ENCODE data around the gene FXYD6. TPM values are rescaled to one million over a fixed set of nuclear protein-coding genes. Genes with fewer than 3 reads are reported as not detected.

The FXYD6 gene
- total RNA-seq, 1 donor from 2014 or later = 45.8 TPM

DNA sequence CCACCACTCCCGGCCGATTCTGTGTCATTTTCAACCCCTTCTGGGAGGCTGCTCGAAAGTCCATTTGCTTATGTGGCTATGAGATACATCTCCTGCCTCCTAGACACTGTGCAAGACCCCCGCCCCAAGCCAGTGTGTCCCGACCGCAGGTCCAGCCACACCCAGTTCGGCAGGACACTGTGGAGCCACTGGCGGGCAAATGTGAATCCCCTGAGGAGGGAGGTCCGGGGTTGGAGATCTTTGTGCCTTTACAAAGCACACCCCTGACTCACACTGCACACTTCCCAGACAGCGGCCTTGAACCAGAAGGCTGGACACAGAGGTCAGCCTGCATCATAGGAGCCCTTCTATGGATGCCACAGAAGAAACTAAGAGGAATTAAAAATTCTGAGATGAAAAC is 17.4 kb downstream of the FXYD6 start:
- Histone ChIP-seq H3K27me3 (ENCODE audit: control insufficient read depth, insufficient read depth, low read length) (no peaks in the 10 kb centered on the region), H3K36me3 (ENCODE audit: control insufficient read depth, insufficient read depth, low read length) (no peaks in the 10 kb centered on the region), H3K4me3 (ENCODE audit: low read depth, low read length) (no peak overlapping the region)
- DNase-seq (ENCODE audit: low read depth) = no peak
- TF ChIP-seq, protein P1, sequence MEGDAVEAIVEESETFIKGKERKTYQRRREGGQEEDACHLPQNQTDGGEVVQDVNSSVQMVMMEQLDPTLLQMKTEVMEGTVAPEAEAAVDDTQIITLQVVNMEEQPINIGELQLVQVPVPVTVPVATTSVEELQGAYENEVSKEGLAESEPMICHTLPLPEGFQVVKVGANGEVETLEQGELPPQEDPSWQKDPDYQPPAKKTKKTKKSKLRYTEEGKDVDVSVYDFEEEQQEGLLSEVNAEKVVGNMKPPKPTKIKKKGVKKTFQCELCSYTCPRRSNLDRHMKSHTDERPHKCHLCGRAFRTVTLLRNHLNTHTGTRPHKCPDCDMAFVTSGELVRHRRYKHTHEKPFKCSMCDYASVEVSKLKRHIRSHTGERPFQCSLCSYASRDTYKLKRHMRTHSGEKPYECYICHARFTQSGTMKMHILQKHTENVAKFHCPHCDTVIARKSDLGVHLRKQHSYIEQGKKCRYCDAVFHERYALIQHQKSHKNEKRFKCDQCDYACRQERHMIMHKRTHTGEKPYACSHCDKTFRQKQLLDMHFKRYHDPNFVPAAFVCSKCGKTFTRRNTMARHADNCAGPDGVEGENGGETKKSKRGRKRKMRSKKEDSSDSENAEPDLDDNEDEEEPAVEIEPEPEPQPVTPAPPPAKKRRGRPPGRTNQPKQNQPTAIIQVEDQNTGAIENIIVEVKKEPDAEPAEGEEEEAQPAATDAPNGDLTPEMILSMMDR (IDR thresholded peaks at IDR 0.05; ENCODE audit: insufficient read depth, low read length, poor library complexity, severe bottlenecking) = no peak

GRCh38 chr11:117857734-117858414 is 18.6 kb downstream of the FXYD6 start:
- H3K27me3 ChIP-seq (ENCODE audit: control insufficient read depth, insufficient read depth, low read length) = no peaks in the 10 kb centered on the region
- no peak for DNase-seq (ENCODE audit: low read depth)
- no peak overlapping the region for H3K4me3 ChIP-seq (ENCODE audit: low read depth, low read length)
- TF ChIP-seq, protein P1 (IDR thresholded peaks at IDR 0.05; ENCODE audit: insufficient read depth, low read length, poor library complexity, severe bottlenecking) = no peak
- no peaks in the 10 kb centered on the region for H3K36me3 ChIP-seq (ENCODE audit: control insufficient read depth, insufficient read depth, low read length)

- H3K36me3 ChIP-seq (ENCODE audit: control insufficient read depth, insufficient read depth, low read length) = no peaks in the 10 kb centered on the region
- TF ChIP-seq, protein P1 (IDR thresholded peaks at IDR 0.05; ENCODE audit: insufficient read depth, low read length, poor library complexity, severe bottlenecking) = no peak
- DNase-seq (ENCODE audit: low read depth) = no peak
- H3K4me3 ChIP-seq (ENCODE audit: low read depth, low read length) = no peak overlapping the region
- no peaks in the 10 kb centered on the region for H3K27me3 ChIP-seq (ENCODE audit: control insufficient read depth, insufficient read depth, low read length)
Observed at GRCh38 chr11:117855912-117856651, 20.4 kb downstream of the FXYD6 start.

- TF ChIP-seq, protein P1 (IDR thresholded peaks at IDR 0.05; ENCODE audit: insufficient read depth, low read length, poor library complexity, severe bottlenecking) = no peak
- no peaks in the 10 kb centered on the region for H3K27me3 ChIP-seq (ENCODE audit: control insufficient read depth, insufficient read depth, low read length)
- no peaks in the 10 kb centered on the region for H3K36me3 ChIP-seq (ENCODE audit: control insufficient read depth, insufficient read depth, low read length)
- no peak overlapping the region for H3K4me3 ChIP-seq (ENCODE audit: low read depth, low read length)
- no peak for DNase-seq (ENCODE audit: low read depth)
Observed at GRCh38 chr11:117855186-117855845, 21.1 kb downstream of the FXYD6 start.

GRCh38 chr11:117852309-117852708 is 24.1 kb downstream of the FXYD6 start:
- Histone ChIP-seq H3K4me3 (ENCODE audit: low read depth, low read length) (no peak overlapping the region), H3K27me3 (ENCODE audit: control insufficient read depth, insufficient read depth, low read length) (no peaks in the 10 kb centered on the region), H3K36me3 (ENCODE audit: control insufficient read depth, insufficient read depth, low read length) (no peaks in the 10 kb centered on the region)
- TF ChIP-seq, protein P1 (IDR thresholded peaks at IDR 0.05; ENCODE audit: insufficient read depth, low read length, poor library complexity, severe bottlenecking) = no peak
- no peak for DNase-seq (ENCODE audit: low read depth)

Measured in kidney epithelial cell (primary cell).